Measurements from ENCODE around the gene EYS.

EYS gene

GRCh38 chr6:65449926-65450325 lies 257.1 kb downstream of the EYS start:
- no peaks in the 10 kb centered on the region for H3K4me1 ChIP-seq (ENCODE audit: control insufficient read depth, insufficient read depth, low read depth, low read length)
- H3K36me3 ChIP-seq (ENCODE audit: control insufficient read depth in 1 of 2, insufficient read depth in 2 of 2, low read depth in 1 of 2, low read length in 2 of 2), result no peaks in the 10 kb centered on the region
- no peak overlapping the region for H3K23ac ChIP-seq (ENCODE audit: low read length in 2 of 2)
- H4K8ac ChIP-seq (ENCODE audit: low read length), result no peak overlapping the region
- DNase-seq, result no peak
- H3K4ac ChIP-seq (ENCODE audit: low read depth in 1 of 2, low read length in 2 of 2), result no peak overlapping the region
- no peak overlapping the region for H2BK15ac ChIP-seq (ENCODE audit: low read depth, poor library complexity, severe bottlenecking)
- H3K18ac ChIP-seq (ENCODE audit: low read depth in 1 of 2, low read length in 2 of 2), result no peak overlapping the region
- no peaks in the 10 kb centered on the region for H3K27me3 ChIP-seq (ENCODE audit: control insufficient read depth in 1 of 2, insufficient read depth in 1 of 2, low read length in 2 of 2)
- no peak overlapping the region for H2AK5ac ChIP-seq (ENCODE audit: low read length, severe bottlenecking)
- H4K91ac ChIP-seq (ENCODE audit: low read length), result no peak overlapping the region
- H2BK5ac ChIP-seq (ENCODE audit: low read depth, low read length, poor library complexity, severe bottlenecking), result no peak overlapping the region
- no peaks in the 10 kb centered on the region for H3K79me1 ChIP-seq (replicated peaks; ENCODE audit: low read length, poor library complexity, severe bottlenecking)
- no peak overlapping the region for H2AFZ ChIP-seq (ENCODE audit: low read depth, low read length)
- H2BK12ac ChIP-seq (ENCODE audit: low read length in 2 of 2), result no peak overlapping the region
- H3K14ac ChIP-seq (ENCODE audit: low read length in 2 of 2), result no peak overlapping the region
- H3K4me2 ChIP-seq (ENCODE audit: low read length, poor library complexity, severe bottlenecking), result no peak overlapping the region
- no peak overlapping the region for H2BK120ac ChIP-seq (ENCODE audit: low read depth, low read length)
- no peak overlapping the region for H3K27ac ChIP-seq (ENCODE audit: low read length, poor library complexity, severe bottlenecking)
- no peak overlapping the region for H3K9ac ChIP-seq (ENCODE audit: low read length)
- WGBS, result no CpG with 5 or more reads among the region's 1 CpG
- no peak overlapping the region for H3K4me3 ChIP-seq (ENCODE audit: insufficient read depth in 1 of 2, low read depth in 1 of 2, low read length in 2 of 2)
- no peaks in the 10 kb centered on the region for H3K9me3 ChIP-seq (ENCODE audit: control insufficient read depth, low read length)

- Histone ChIP-seq H3K14ac (ENCODE audit: low read length in 2 of 2) (no peak overlapping the region), H3K9me3 (ENCODE audit: control insufficient read depth, low read length) (peaks cover 4% of the 10 kb centered on the region)
Measured at GRCh38 chr6:65448866-65449265, 258.2 kb downstream of the EYS start.

GRCh38 chr6:65436281-65436680 lies 270.7 kb downstream of the EYS start:
- Histone ChIP-seq H3K27me3 (ENCODE audit: control insufficient read depth in 1 of 2, insufficient read depth in 1 of 2, low read length in 2 of 2) (no peaks in the 10 kb centered on the region), H4K91ac (ENCODE audit: low read length) (no peak overlapping the region), H3K14ac (ENCODE audit: low read length in 2 of 2) (no peak overlapping the region), H3K23ac (ENCODE audit: low read length in 2 of 2) (no peak overlapping the region), H3K27ac (ENCODE audit: low read length, poor library complexity, severe bottlenecking) (no peak overlapping the region), H3K79me1 (replicated peaks; ENCODE audit: low read length, poor library complexity, severe bottlenecking) (no peaks in the 10 kb centered on the region), H3K4me1 (ENCODE audit: control insufficient read depth, insufficient read depth, low read depth, low read length) (no peaks in the 10 kb centered on the region), H3K4ac (ENCODE audit: low read depth in 1 of 2, low read length in 2 of 2) (no peak overlapping the region), H2BK15ac (ENCODE audit: low read depth, poor library complexity, severe bottlenecking) (no peak overlapping the region), H3K9ac (ENCODE audit: low read length) (no peak overlapping the region), H4K8ac (ENCODE audit: low read length) (no peak overlapping the region), H2AFZ (ENCODE audit: low read depth, low read length) (no peak overlapping the region), H2AK5ac (ENCODE audit: low read length, severe bottlenecking) (no peak overlapping the region), H3K9me3 (ENCODE audit: control insufficient read depth, low read length) (peaks cover under 1% of the 10 kb centered on the region), H3K18ac (ENCODE audit: low read depth in 1 of 2, low read length in 2 of 2) (no peak overlapping the region), H3K4me3 (ENCODE audit: insufficient read depth in 1 of 2, low read depth in 1 of 2, low read length in 2 of 2) (no peak overlapping the region), H2BK5ac (ENCODE audit: low read depth, low read length, poor library complexity, severe bottlenecking) (no peak overlapping the region), H3K36me3 (ENCODE audit: control insufficient read depth in 1 of 2, insufficient read depth in 2 of 2, low read depth in 1 of 2, low read length in 2 of 2) (no peaks in the 10 kb centered on the region), H3K4me2 (ENCODE audit: low read length, poor library complexity, severe bottlenecking) (no peak overlapping the region), H2BK12ac (ENCODE audit: low read length in 2 of 2) (no peak overlapping the region), H2BK120ac (ENCODE audit: low read depth, low read length) (no peak overlapping the region)
- no peak for DNase-seq
- WGBS, result no CpG with 5 or more reads among the region's 1 CpG

More at GRCh38 chr6:65448866-65449265, 258.2 kb downstream of the EYS start:
- Histone ChIP-seq H2BK15ac (ENCODE audit: low read depth, poor library complexity, severe bottlenecking) (no peak overlapping the region), H3K4me3 (ENCODE audit: insufficient read depth in 1 of 2, low read depth in 1 of 2, low read length in 2 of 2) (no peak overlapping the region), H4K8ac (ENCODE audit: low read length) (no peak overlapping the region), H3K36me3 (ENCODE audit: control insufficient read depth in 1 of 2, insufficient read depth in 2 of 2, low read depth in 1 of 2, low read length in 2 of 2) (no peaks in the 10 kb centered on the region), H3K4me1 (ENCODE audit: control insufficient read depth, insufficient read depth, low read depth, low read length) (no peaks in the 10 kb centered on the region), H3K18ac (ENCODE audit: low read depth in 1 of 2, low read length in 2 of 2) (no peak overlapping the region), H2BK120ac (ENCODE audit: low read depth, low read length) (no peak overlapping the region), H2AK5ac (ENCODE audit: low read length, severe bottlenecking) (no peak overlapping the region), H3K4ac (ENCODE audit: low read depth in 1 of 2, low read length in 2 of 2) (no peak overlapping the region), H4K91ac (ENCODE audit: low read length) (no peak overlapping the region), H3K23ac (ENCODE audit: low read length in 2 of 2) (no peak overlapping the region), H3K27me3 (ENCODE audit: control insufficient read depth in 1 of 2, insufficient read depth in 1 of 2, low read length in 2 of 2) (no peaks in the 10 kb centered on the region), H3K27ac (ENCODE audit: low read length, poor library complexity, severe bottlenecking) (no peak overlapping the region), H3K4me2 (ENCODE audit: low read length, poor library complexity, severe bottlenecking) (no peak overlapping the region), H3K9ac (ENCODE audit: low read length) (no peak overlapping the region), H3K79me1 (replicated peaks; ENCODE audit: low read length, poor library complexity, severe bottlenecking) (no peaks in the 10 kb centered on the region), H2BK12ac (ENCODE audit: low read length in 2 of 2) (no peak overlapping the region), H2BK5ac (ENCODE audit: low read depth, low read length, poor library complexity, severe bottlenecking) (no peak overlapping the region), H2AFZ (ENCODE audit: low read depth, low read length) (no peak overlapping the region)
- no peak for DNase-seq
- WGBS, result 100% methylated on average over 1 of the region's 1 CpG

- H3K4me2 ChIP-seq (ENCODE audit: low read length, poor library complexity, severe bottlenecking), result no peak overlapping the region
Measured at GRCh38 chr6:65416621-65417020, 290.4 kb downstream of the EYS start.

More at GRCh38 chr6:65416621-65417020, 290.4 kb downstream of the EYS start:
- Histone ChIP-seq H3K4ac (ENCODE audit: low read depth in 1 of 2, low read length in 2 of 2) (no peak overlapping the region), H2AFZ (ENCODE audit: low read depth, low read length) (no peak overlapping the region), H2AK5ac (ENCODE audit: low read length, severe bottlenecking) (no peak overlapping the region), H3K4me3 (ENCODE audit: insufficient read depth in 1 of 2, low read depth in 1 of 2, low read length in 2 of 2) (no peak overlapping the region), H2BK15ac (ENCODE audit: low read depth, poor library complexity, severe bottlenecking) (no peak overlapping the region), H2BK12ac (ENCODE audit: low read length in 2 of 2) (no peak overlapping the region), H4K91ac (ENCODE audit: low read length) (no peak overlapping the region), H4K8ac (ENCODE audit: low read length) (no peak overlapping the region), H2BK5ac (ENCODE audit: low read depth, low read length, poor library complexity, severe bottlenecking) (no peak overlapping the region), H3K4me1 (ENCODE audit: control insufficient read depth, insufficient read depth, low read depth, low read length) (no peaks in the 10 kb centered on the region), H3K27me3 (ENCODE audit: control insufficient read depth in 1 of 2, insufficient read depth in 1 of 2, low read length in 2 of 2) (no peaks in the 10 kb centered on the region), H3K9ac (ENCODE audit: low read length) (no peak overlapping the region), H3K18ac (ENCODE audit: low read depth in 1 of 2, low read length in 2 of 2) (no peak overlapping the region), H3K23ac (ENCODE audit: low read length in 2 of 2) (no peak overlapping the region), H3K27ac (ENCODE audit: low read length, poor library complexity, severe bottlenecking) (no peak overlapping the region), H3K36me3 (ENCODE audit: control insufficient read depth in 1 of 2, insufficient read depth in 2 of 2, low read depth in 1 of 2, low read length in 2 of 2) (no peaks in the 10 kb centered on the region), H3K79me1 (replicated peaks; ENCODE audit: low read length, poor library complexity, severe bottlenecking) (no peaks in the 10 kb centered on the region), H3K9me3 (ENCODE audit: control insufficient read depth, low read length) (peaks cover 4% of the 10 kb centered on the region), H2BK120ac (ENCODE audit: low read depth, low read length) (no peak overlapping the region), H3K14ac (ENCODE audit: low read length in 2 of 2) (no peak overlapping the region)
- no peak for DNase-seq
- 100% methylated on average over 1 of the region's 3 CpGs for WGBS

All from mesenchymal stem cell (in vitro differentiated cells and primary cell).